Cardiac fibroblast (primary cell): Measurements from ENCODE around the gene CBX6.

Source experiments
- DNase-seq, 2 donors: peaks; one replicate each; pipeline versions ENCODE4 v3.0.0 to v3.0.0-alpha.2; 2010; ENCODE audit warnings: low read depth in 2 of 2
- H3K4me3 ChIP-seq, 2 donors: replicated peaks in 1 of 2; 1 replicate in 1 of 2; 2 replicates in 1 of 2; pipeline ENCODE4 v1.5.1; 2011; ENCODE audit warnings: low read depth in 2 of 2, low read length in 2 of 2, mild to moderate bottlenecking in 2 of 2, moderate library complexity in 1 of 2
- CTCF ChIP-seq: IDR thresholded peaks from one replicate; pipeline ENCODE4 v1.5.1; 2011; ENCODE audit warnings: low read depth, mild to moderate bottlenecking, low read length, inconsistent platforms

Gene CBX6

GRCh38 chr22:38844315-38845003 lies 27.6 kb downstream of the CBX6 start:
- H3K4me3 ChIP-seq, result no peak overlapping the region
- DNase-seq, result no peak
- TF ChIP-seq CTCF, result no peak

GRCh38 chr22:38843657-38844314 lies 28.2 kb downstream of the CBX6 start, which contains the start of gene NPTXR:
Gene NPTXR (minus strand): TSS chr22:38844028.
- H3K4me3 ChIP-seq, result peak within 1 kb of the TSS; percentile 25 to 28
- peak in 1 of 2 donors; percentile 45 for DNase-seq
- TF ChIP-seq CTCF, result no peak

- TF ChIP-seq CTCF, result no peak
- DNase-seq, result peak; percentile 55 to 85
- H3K4me3 ChIP-seq, result peak overlapping the region; percentile 25 to 26
These were observed 28.8 kb downstream of the CBX6 start for GRCh38 chr22:38843201-38843656.

GRCh38 chr22:38842512-38843200 lies 29.4 kb downstream of the CBX6 start:
- no peak for TF ChIP-seq CTCF
- DNase-seq, result no peak
- peak overlapping the region; percentile 25 to 26 for H3K4me3 ChIP-seq

GRCh38 chr22:38841635-38842034 lies 30.4 kb downstream of the CBX6 start:
- DNase-seq, result no peak
- TF ChIP-seq CTCF, result no peak
- no peak overlapping the region for H3K4me3 ChIP-seq

GRCh38 chr22:38841211-38841610 lies 30.8 kb downstream of the CBX6 start:
- DNase-seq, result no peak
- no peak overlapping the region for H3K4me3 ChIP-seq
- no peak for TF ChIP-seq CTCF
